ENCODE results near the gene EPHB2.

The EPHB2 gene

DNA sequence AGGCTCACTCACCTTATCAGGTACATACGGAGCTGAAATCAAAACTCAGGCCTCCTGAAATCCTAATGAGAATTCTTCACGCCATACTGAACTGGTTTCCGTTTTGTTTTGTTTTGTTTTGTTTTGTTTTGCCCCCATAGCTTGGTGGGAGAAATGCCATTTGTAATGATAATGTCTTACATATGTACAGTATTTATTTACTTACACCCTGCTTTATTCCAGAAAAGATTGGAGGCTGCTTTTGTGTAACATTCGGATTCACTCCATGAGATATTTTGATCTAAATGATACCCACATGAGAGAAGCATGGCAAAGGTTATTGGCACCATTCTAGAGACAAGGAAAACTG lies 84.7 kb downstream of the EPHB2 start:
- Mint-ChIP-seq H3K27ac (peak overlapping the region; percentile 75), H3K4me1 (peaks cover 86% of the 10 kb centered on the region), H3K4me3 (no peak overlapping the region), H3K36me3 (ENCODE audit: low read depth) (no peaks in the 10 kb centered on the region), H3K27me3 (ENCODE audit: low read depth, poor library complexity) (peaks cover 6% of the 10 kb centered on the region), H3K9me3 (no peaks in the 10 kb centered on the region)
- DNase-seq = no peak
- TF ChIP-seq, protein P1, sequence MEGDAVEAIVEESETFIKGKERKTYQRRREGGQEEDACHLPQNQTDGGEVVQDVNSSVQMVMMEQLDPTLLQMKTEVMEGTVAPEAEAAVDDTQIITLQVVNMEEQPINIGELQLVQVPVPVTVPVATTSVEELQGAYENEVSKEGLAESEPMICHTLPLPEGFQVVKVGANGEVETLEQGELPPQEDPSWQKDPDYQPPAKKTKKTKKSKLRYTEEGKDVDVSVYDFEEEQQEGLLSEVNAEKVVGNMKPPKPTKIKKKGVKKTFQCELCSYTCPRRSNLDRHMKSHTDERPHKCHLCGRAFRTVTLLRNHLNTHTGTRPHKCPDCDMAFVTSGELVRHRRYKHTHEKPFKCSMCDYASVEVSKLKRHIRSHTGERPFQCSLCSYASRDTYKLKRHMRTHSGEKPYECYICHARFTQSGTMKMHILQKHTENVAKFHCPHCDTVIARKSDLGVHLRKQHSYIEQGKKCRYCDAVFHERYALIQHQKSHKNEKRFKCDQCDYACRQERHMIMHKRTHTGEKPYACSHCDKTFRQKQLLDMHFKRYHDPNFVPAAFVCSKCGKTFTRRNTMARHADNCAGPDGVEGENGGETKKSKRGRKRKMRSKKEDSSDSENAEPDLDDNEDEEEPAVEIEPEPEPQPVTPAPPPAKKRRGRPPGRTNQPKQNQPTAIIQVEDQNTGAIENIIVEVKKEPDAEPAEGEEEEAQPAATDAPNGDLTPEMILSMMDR (IDR thresholded peaks at IDR 0.05) = no peak

- H3K9me3 Mint-ChIP-seq = no peaks in the 10 kb centered on the region
- peaks cover 3% of the 10 kb centered on the region for H3K27me3 Mint-ChIP-seq (ENCODE audit: low read depth, poor library complexity)
- TF ChIP-seq, protein P1 (IDR thresholded peaks at IDR 0.05) = no peak
- DNase-seq = no peak
- H3K36me3 Mint-ChIP-seq (ENCODE audit: low read depth) = no peaks in the 10 kb centered on the region
- H3K4me1 Mint-ChIP-seq = peaks cover 93% of the 10 kb centered on the region
- H3K27ac Mint-ChIP-seq = peak overlapping the region; percentile 32
- H3K4me3 Mint-ChIP-seq = no peak overlapping the region
Measured at GRCh38 chr1:22796642-22797041, 86.0 kb downstream of the EPHB2 start.

- no peak for DNase-seq
- Mint-ChIP-seq H3K9me3 (no peaks in the 10 kb centered on the region), H3K36me3 (ENCODE audit: low read depth) (no peaks in the 10 kb centered on the region), H3K4me3 (no peak overlapping the region), H3K4me1 (peaks cover 89% of the 10 kb centered on the region), H3K27ac (peak overlapping the region; percentile 1), H3K27me3 (ENCODE audit: low read depth, poor library complexity) (peaks cover 13% of the 10 kb centered on the region)
- TF ChIP-seq, protein P1 (IDR thresholded peaks at IDR 0.05) = no peak
Measured at GRCh38 chr1:22798083-22798482, 87.4 kb downstream of the EPHB2 start.

GRCh38 chr1:22799971-22800370 lies 89.3 kb downstream of the EPHB2 start:
- Mint-ChIP-seq H3K27ac (no peak overlapping the region), H3K9me3 (no peaks in the 10 kb centered on the region), H3K27me3 (ENCODE audit: low read depth, poor library complexity) (peaks cover 16% of the 10 kb centered on the region), H3K4me1 (peaks cover 83% of the 10 kb centered on the region), H3K4me3 (no peak overlapping the region), H3K36me3 (ENCODE audit: low read depth) (no peaks in the 10 kb centered on the region)
- TF ChIP-seq, protein P1 (IDR thresholded peaks at IDR 0.05) = no peak
- DNase-seq = peak; percentile 32

GRCh38 chr1:22800629-22801028 lies 90.0 kb downstream of the EPHB2 start:
- H3K4me1 Mint-ChIP-seq = peaks cover 83% of the 10 kb centered on the region
- H3K27me3 Mint-ChIP-seq (ENCODE audit: low read depth, poor library complexity) = peaks cover 16% of the 10 kb centered on the region
- TF ChIP-seq, protein P1 (IDR thresholded peaks at IDR 0.05) = no peak
- H3K4me3 Mint-ChIP-seq = no peak overlapping the region
- H3K27ac Mint-ChIP-seq = no peak overlapping the region
- DNase-seq = no peak
- no peaks in the 10 kb centered on the region for H3K36me3 Mint-ChIP-seq (ENCODE audit: low read depth)
- no peaks in the 10 kb centered on the region for H3K9me3 Mint-ChIP-seq

- no peaks in the 10 kb centered on the region for H3K9me3 Mint-ChIP-seq
- H3K27ac Mint-ChIP-seq = no peak overlapping the region
- no peaks in the 10 kb centered on the region for H3K36me3 Mint-ChIP-seq (ENCODE audit: low read depth)
- peaks cover 81% of the 10 kb centered on the region for H3K4me1 Mint-ChIP-seq
- DNase-seq = no peak
- H3K27me3 Mint-ChIP-seq (ENCODE audit: low read depth, poor library complexity) = peaks cover 16% of the 10 kb centered on the region
- TF ChIP-seq, protein P1 (IDR thresholded peaks at IDR 0.05) = no peak
- no peak overlapping the region for H3K4me3 Mint-ChIP-seq
Measured at GRCh38 chr1:22801347-22801746, 90.7 kb downstream of the EPHB2 start.

Data from nephron progenitor cell (in vitro differentiated cells).